ENCODE results near the gene ADAMTS12. TPM values are rescaled to one million over a fixed set of nuclear protein-coding genes. Genes with fewer than 3 reads are reported as not detected.

Gene ADAMTS12
- total RNA-seq, 1 donor from 2014 or later, result 4.1 TPM

DNA sequence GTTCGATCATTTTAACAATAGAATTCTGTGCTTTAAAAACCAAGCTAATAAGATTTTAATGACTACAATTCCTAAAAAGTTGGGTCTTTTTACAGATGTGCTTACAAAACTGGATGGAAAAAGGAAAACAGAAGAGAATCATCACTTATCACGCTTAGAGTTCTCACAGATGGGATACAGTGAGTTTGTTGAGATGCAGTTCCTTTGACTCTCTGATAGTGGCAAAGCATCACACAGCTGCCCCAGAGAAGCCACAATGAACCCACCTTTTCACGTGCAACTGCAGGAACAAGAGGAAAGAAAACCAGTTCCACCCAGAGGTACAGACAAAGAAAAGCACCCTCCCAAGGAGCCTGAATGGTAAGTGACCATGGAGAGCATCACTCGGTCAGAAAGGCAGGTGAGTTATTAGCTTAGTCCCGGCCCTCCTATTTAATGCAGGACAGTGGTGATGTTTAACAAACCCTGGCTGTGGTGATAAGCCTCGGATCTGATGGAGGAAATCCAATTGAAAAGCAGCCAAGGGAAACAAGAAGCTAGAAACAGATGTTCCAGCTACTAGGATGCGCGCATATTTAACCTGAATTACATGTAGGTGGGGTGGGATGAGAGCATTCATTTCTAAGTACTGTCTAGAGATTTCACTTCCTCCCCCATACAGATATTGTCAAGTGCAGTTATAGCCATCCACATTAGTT is 283.3 kb downstream of the ADAMTS12 start:
- Histone ChIP-seq H3K27me3 (ENCODE audit: control insufficient read depth, insufficient read depth, low read length) (no peaks in the 10 kb centered on the region), H3K4me3 (ENCODE audit: low read depth, low read length) (no peak overlapping the region), H3K36me3 (ENCODE audit: control insufficient read depth, insufficient read depth, low read length) (no peaks in the 10 kb centered on the region)
- TF ChIP-seq, protein P1, sequence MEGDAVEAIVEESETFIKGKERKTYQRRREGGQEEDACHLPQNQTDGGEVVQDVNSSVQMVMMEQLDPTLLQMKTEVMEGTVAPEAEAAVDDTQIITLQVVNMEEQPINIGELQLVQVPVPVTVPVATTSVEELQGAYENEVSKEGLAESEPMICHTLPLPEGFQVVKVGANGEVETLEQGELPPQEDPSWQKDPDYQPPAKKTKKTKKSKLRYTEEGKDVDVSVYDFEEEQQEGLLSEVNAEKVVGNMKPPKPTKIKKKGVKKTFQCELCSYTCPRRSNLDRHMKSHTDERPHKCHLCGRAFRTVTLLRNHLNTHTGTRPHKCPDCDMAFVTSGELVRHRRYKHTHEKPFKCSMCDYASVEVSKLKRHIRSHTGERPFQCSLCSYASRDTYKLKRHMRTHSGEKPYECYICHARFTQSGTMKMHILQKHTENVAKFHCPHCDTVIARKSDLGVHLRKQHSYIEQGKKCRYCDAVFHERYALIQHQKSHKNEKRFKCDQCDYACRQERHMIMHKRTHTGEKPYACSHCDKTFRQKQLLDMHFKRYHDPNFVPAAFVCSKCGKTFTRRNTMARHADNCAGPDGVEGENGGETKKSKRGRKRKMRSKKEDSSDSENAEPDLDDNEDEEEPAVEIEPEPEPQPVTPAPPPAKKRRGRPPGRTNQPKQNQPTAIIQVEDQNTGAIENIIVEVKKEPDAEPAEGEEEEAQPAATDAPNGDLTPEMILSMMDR (IDR thresholded peaks at IDR 0.05; ENCODE audit: insufficient read depth, low read length, poor library complexity, severe bottlenecking), result no peak
- no peak for DNase-seq (ENCODE audit: low read depth)

DNA sequence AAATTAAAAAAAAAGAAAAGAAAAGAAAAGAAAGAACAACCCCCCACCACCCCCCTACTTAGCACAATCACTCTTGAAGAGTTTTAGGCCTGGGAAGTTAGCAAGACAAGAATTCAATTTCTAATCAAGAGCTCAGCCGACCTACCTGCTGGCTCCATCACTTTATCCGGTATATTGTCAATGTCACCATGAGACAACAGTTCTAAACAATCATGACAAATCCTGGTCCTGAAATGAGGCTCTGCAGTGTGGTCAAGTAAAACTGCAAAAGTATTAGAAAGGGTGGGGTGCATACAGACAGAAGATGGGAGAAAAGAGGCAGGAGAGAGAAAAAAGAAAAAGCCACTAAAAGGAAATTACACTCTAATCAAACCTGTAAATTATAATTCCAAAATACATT is 287.3 kb downstream of the ADAMTS12 start:
- Histone ChIP-seq H3K27me3 (ENCODE audit: control insufficient read depth, insufficient read depth, low read length) (no peaks in the 10 kb centered on the region), H3K4me3 (ENCODE audit: low read depth, low read length) (no peak overlapping the region), H3K36me3 (ENCODE audit: control insufficient read depth, insufficient read depth, low read length) (no peaks in the 10 kb centered on the region)
- DNase-seq (ENCODE audit: low read depth), result no peak
- TF ChIP-seq, protein P1 (IDR thresholded peaks at IDR 0.05; ENCODE audit: insufficient read depth, low read length, poor library complexity, severe bottlenecking), result no peak

DNA sequence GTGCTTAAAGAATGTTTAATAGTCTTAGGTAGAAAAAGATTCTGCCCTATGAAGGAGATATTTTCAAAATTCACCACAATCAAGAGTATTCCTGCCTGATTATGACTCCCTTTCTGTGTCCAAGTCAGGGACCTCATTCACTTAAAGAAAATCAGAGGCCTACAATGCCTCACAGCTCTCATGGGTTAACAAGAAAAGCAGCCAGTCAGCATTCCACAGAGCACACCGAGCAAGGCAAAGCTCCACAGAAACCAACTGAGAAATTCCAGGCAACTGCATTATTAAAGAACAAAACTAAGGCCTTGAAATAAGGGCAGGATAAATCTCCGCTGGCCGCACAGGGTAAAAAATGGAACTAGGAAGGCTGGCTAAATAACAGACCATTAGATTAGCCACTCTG is 289.9 kb downstream of the ADAMTS12 start:
- Histone ChIP-seq H3K27me3 (ENCODE audit: control insufficient read depth, insufficient read depth, low read length) (no peaks in the 10 kb centered on the region), H3K36me3 (ENCODE audit: control insufficient read depth, insufficient read depth, low read length) (no peaks in the 10 kb centered on the region), H3K4me3 (ENCODE audit: low read depth, low read length) (no peak overlapping the region)
- TF ChIP-seq, protein P1 (IDR thresholded peaks at IDR 0.05; ENCODE audit: insufficient read depth, low read length, poor library complexity, severe bottlenecking), result no peak
- peak; percentile 56 for DNase-seq (ENCODE audit: low read depth)

DNA sequence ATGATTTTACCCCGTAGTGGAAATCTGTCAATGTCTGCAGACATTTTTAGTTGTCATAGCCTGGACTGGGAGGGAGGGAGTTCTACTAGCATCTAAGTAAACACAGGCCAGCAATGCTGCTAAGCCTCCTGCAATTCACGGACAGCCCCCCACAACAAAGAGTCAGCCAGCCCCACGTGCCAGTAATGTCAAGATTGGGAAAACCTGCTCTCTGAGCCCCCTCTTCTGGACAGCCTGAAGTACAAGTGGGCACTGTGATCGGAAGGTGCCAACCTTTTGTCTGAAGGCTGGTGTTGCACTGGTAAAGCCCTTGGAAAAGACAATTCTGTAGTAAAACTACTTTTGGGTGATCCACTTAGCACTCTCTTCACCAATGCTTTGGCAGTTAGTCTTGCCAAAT is 296.5 kb downstream of the ADAMTS12 start:
- H3K4me3 ChIP-seq (ENCODE audit: low read depth, low read length), result no peak overlapping the region
- H3K27me3 ChIP-seq (ENCODE audit: control insufficient read depth, insufficient read depth, low read length), result no peaks in the 10 kb centered on the region
- TF ChIP-seq, protein P1 (IDR thresholded peaks at IDR 0.05; ENCODE audit: insufficient read depth, low read length, poor library complexity, severe bottlenecking), result no peak
- H3K36me3 ChIP-seq (ENCODE audit: control insufficient read depth, insufficient read depth, low read length), result no peaks in the 10 kb centered on the region
- DNase-seq (ENCODE audit: low read depth), result no peak

DNA sequence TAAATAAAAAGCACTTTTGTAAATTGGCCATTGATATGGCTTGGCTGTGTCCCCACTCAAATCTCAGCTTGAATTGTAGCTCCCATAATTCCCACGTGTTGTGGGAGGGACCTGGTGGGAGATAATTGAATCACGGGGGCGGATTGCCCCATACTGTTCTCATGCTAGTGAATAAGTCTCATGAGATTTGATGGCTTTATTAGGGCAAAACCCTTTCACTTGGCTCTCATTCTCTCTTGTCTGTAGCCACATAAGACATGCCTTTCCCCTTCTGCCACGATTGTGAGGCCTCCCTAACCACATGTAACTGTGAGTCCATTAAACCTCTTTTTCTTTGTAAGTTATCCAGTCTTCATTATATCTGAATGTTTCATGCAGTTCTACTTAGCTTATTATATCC is 297.8 kb downstream of the ADAMTS12 start:
- Histone ChIP-seq H3K4me3 (ENCODE audit: low read depth, low read length) (no peak overlapping the region), H3K36me3 (ENCODE audit: control insufficient read depth, insufficient read depth, low read length) (no peaks in the 10 kb centered on the region), H3K27me3 (ENCODE audit: control insufficient read depth, insufficient read depth, low read length) (no peaks in the 10 kb centered on the region)
- DNase-seq (ENCODE audit: low read depth), result no peak
- TF ChIP-seq, protein P1 (IDR thresholded peaks at IDR 0.05; ENCODE audit: insufficient read depth, low read length, poor library complexity, severe bottlenecking), result no peak

DNA sequence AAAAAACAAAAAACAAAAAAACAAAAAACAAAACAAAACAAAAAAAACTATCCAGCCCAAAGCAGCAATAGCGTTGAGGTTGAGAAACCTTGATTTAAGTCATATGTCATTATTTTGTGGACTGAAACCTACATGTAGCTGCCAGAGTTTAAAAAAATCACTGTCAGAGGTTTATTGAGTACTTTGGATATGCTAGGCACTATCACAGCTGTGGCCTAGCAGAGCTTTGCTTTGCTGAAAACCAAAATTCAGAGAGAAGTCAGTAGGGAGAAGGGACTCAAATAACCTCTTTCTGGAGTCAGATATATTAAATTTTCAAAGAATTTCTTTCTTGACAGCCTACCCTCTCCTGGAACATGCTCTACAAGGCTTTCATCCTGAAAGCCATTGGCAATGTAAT is 299.5 kb downstream of the ADAMTS12 start:
- Histone ChIP-seq H3K4me3 (ENCODE audit: low read depth, low read length) (no peak overlapping the region), H3K36me3 (ENCODE audit: control insufficient read depth, insufficient read depth, low read length) (no peaks in the 10 kb centered on the region), H3K27me3 (ENCODE audit: control insufficient read depth, insufficient read depth, low read length) (no peaks in the 10 kb centered on the region)
- no peak for DNase-seq (ENCODE audit: low read depth)
- TF ChIP-seq, protein P1 (IDR thresholded peaks at IDR 0.05; ENCODE audit: insufficient read depth, low read length, poor library complexity, severe bottlenecking), result no peak
